Liver (tissue), 9 donors: Measurements from ENCODE around the gene ATXN1. TPM values are rescaled to one million over a fixed set of nuclear protein-coding genes. Genes with fewer than 3 reads are reported as not detected.

ENCODE experiments used
- DNase-seq: peaks from one replicate; pipeline ENCODE4 v3.0.0-alpha.2; 2017; ENCODE audit warnings: low spot score
- H3K27ac ChIP-seq, 2 donors: one replicate each; pipeline ENCODE4 v1.7.0; 2013; ENCODE audit warnings: inconsistent platforms in 2 of 2, low read length in 2 of 2, control low read depth in 1 of 2, low read depth in 1 of 2, mild to moderate bottlenecking in 1 of 2
- H3K27me3 ChIP-seq, 4 donors: one replicate each; pipeline versions ENCODE4 v1.6.1 to v1.7.0; 2013; ENCODE audit warnings: low read length in 3 of 4, inconsistent platforms in 1 of 4, mild to moderate bottlenecking in 1 of 4, moderate library complexity in 1 of 4; ENCODE audit not compliant: control insufficient read depth in 4 of 4, insufficient read depth in 4 of 4
- H3K36me3 ChIP-seq, 4 donors: one replicate each; pipeline versions ENCODE4 v1.6.1 to v1.7.0; 2013; ENCODE audit warnings: low read length in 3 of 4, mild to moderate bottlenecking in 3 of 4, low read depth in 1 of 4, moderate library complexity in 1 of 4; ENCODE audit not compliant: control insufficient read depth in 4 of 4, insufficient read depth in 3 of 4
- H3K4me1 ChIP-seq, 4 donors: one replicate each; pipeline versions ENCODE4 v1.6.1 to v1.7.0; 2013; ENCODE audit warnings: low read length in 3 of 4, mild to moderate bottlenecking in 3 of 4, moderate library complexity in 1 of 4; ENCODE audit not compliant: control insufficient read depth in 4 of 4, insufficient read depth in 4 of 4
- H3K4me3 ChIP-seq, 3 donors: one replicate each; pipeline versions ENCODE4 v1.6.1 to v1.7.0; 2013; ENCODE audit warnings: low read length in 3 of 3, control low read depth in 1 of 3, low read depth in 1 of 3, mild to moderate bottlenecking in 1 of 3
- H3K9ac ChIP-seq, 2 donors: one replicate each; pipeline ENCODE4 v1.7.0; 2013; ENCODE audit warnings: low read length in 2 of 2, mild to moderate bottlenecking in 2 of 2, moderate library complexity in 2 of 2, control low read depth in 1 of 2, low read depth in 1 of 2
- H3K9me3 ChIP-seq, 4 donors: one replicate each; pipeline versions ENCODE4 v1.6.1 to v1.7.0; 2013; ENCODE audit warnings: low read length in 3 of 4; ENCODE audit not compliant: control insufficient read depth in 4 of 4
- EGR1 ChIP-seq, 2 donors: IDR thresholded peaks; 2 replicates each; pipeline ENCODE4 v1.6.1; 2016 to 2018; ENCODE audit warnings: antibody characterized with exemption in 2 of 2, low read depth in 2 of 2
- FOXA1 ChIP-seq: IDR thresholded peaks from 2 replicates; pipeline ENCODE4 v1.6.1; 2016; ENCODE audit warnings: antibody characterized with exemption
- FOXA2 ChIP-seq: IDR thresholded peaks from 2 replicates; pipeline ENCODE4 v1.6.1; 2016; ENCODE audit warnings: antibody characterized with exemption
- HNF4A ChIP-seq, 2 donors: conservative IDR thresholded peaks; 2 replicates each; pipeline ENCODE4 v1.6.1; 2016; ENCODE audit warnings: antibody characterized with exemption in 2 of 2, mild to moderate bottlenecking in 2 of 2
- HNF4G ChIP-seq: IDR thresholded peaks from 2 replicates; pipeline ENCODE4 v1.6.1; 2016; ENCODE audit warnings: antibody characterized with exemption
- JUND ChIP-seq, 2 donors: IDR thresholded peaks; 2 replicates each; pipeline ENCODE4 v1.6.1; 2016; ENCODE audit warnings: antibody characterized with exemption in 2 of 2
- NR2F2 ChIP-seq: IDR thresholded peaks from 2 replicates; pipeline ENCODE4 v1.6.1; 2016; ENCODE audit warnings: antibody characterized with exemption
- RXRA ChIP-seq, 2 donors: IDR thresholded peaks; 2 replicates each; pipeline ENCODE4 v1.6.1; 2017 to 2018; ENCODE audit warnings: antibody characterized with exemption in 2 of 2, mild to moderate bottlenecking in 1 of 2
- SP1 ChIP-seq: IDR thresholded peaks from 2 replicates; pipeline ENCODE4 v1.6.1; 2018; ENCODE audit warnings: antibody characterized with exemption, mild to moderate bottlenecking
- TAF1 ChIP-seq: conservative IDR thresholded peaks from 2 replicates; pipeline ENCODE4 v1.6.1; 2016; ENCODE audit warnings: antibody characterized with exemption, mild to moderate bottlenecking
- WGBS: extraction: QIAGEN DNeasy Blood & Tissue Kit; methylation state at CpG from one replicate; pipeline ENCODE4 v1.1.7; 2013; 5-methylcytosine and 5-hydroxymethylcytosine counted together
- polyA plus RNA-seq, 2 donors: library from polyadenylated mRNA; stranded (reverse) in 1 of 2; unstranded in 1 of 2; fragments of 200-250 nt in 1 of 2; fragments of >200 nt in 1 of 2; fragmentation: Nextera tagmentation in 1 of 2; extraction: Ambion mirVana in 1 of 2; gene quantifications; one replicate each; pipeline versions ENCODE4 v1.2.1 to v1.2.3, GENCODE V29; 2013 to 2015
- total RNA-seq, 2 donors: library from RNA; depleted of rRNA; stranded (reverse); fragments of >200 nt; gene quantifications; one replicate each; pipeline ENCODE4 v1.2.3, GENCODE V29; 2014
- TF ChIP-seq, protein P1 (sequence below): fragments of 150-350 bp; IDR thresholded peaks from 2 replicates; pipeline ENCODE4 v1.5.1; 2017; ENCODE audit warnings: improper control_type of control experiment, low read depth, low read length; ENCODE audit not compliant: missing input control
- TF ChIP-seq, protein P2 (sequence below): IDR thresholded peaks from 2 replicates; pipeline ENCODE4 v1.6.1; 2016; ENCODE audit warnings: antibody characterized with exemption
- TF ChIP-seq, protein P3 (sequence below): IDR thresholded peaks from 2 replicates; pipeline ENCODE4 v1.6.1; 2016; ENCODE audit warnings: antibody characterized with exemption
- TF ChIP-seq, protein P4 (sequence below): IDR thresholded peaks from 2 replicates; pipeline ENCODE4 v1.6.1; 2016; ENCODE audit warnings: antibody characterized with exemption, mild to moderate bottlenecking
- donor health status: healthy.
- donor health status: healthy.
- donor health status: healthy.
- donor health status: healthy.
- donor health status: healthy.

Gene ATXN1
- total and polyA plus RNA-seq, 4 donors: 4.3 to 29.7 (median 8.2) TPM

DNA sequence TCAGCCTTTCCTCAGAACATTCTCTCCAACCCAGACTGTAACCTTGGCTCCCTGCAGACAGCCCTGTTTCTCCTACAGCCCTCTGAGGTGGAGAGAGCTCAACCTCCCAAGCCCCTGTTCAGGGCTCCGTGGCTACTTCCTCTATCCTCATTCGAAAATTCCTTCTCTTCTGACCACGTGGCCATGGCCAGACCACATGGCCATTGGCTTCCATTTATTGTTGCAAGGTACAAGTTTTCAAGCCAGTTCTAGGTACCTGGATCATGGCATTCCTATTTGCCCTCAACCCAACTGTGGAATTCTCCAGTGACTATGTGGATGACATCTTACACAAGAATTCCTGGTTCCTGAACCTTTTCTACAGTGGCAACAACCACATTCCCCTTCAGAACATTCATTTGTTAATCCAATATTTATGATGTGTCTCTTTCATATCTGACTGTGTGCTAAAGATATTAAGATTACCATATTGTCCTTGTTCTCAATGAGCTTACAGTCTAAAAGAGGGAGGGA is 361.0 kb downstream of the ATXN1 start (continued):
- TF ChIP-seq, protein P1, sequence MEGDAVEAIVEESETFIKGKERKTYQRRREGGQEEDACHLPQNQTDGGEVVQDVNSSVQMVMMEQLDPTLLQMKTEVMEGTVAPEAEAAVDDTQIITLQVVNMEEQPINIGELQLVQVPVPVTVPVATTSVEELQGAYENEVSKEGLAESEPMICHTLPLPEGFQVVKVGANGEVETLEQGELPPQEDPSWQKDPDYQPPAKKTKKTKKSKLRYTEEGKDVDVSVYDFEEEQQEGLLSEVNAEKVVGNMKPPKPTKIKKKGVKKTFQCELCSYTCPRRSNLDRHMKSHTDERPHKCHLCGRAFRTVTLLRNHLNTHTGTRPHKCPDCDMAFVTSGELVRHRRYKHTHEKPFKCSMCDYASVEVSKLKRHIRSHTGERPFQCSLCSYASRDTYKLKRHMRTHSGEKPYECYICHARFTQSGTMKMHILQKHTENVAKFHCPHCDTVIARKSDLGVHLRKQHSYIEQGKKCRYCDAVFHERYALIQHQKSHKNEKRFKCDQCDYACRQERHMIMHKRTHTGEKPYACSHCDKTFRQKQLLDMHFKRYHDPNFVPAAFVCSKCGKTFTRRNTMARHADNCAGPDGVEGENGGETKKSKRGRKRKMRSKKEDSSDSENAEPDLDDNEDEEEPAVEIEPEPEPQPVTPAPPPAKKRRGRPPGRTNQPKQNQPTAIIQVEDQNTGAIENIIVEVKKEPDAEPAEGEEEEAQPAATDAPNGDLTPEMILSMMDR: no peak
- TF ChIP-seq, protein P2, sequence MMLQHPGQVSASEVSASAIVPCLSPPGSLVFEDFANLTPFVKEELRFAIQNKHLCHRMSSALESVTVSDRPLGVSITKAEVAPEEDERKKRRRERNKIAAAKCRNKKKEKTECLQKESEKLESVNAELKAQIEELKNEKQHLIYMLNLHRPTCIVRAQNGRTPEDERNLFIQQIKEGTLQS: no peak
- TF ChIP-seq, protein P3, sequence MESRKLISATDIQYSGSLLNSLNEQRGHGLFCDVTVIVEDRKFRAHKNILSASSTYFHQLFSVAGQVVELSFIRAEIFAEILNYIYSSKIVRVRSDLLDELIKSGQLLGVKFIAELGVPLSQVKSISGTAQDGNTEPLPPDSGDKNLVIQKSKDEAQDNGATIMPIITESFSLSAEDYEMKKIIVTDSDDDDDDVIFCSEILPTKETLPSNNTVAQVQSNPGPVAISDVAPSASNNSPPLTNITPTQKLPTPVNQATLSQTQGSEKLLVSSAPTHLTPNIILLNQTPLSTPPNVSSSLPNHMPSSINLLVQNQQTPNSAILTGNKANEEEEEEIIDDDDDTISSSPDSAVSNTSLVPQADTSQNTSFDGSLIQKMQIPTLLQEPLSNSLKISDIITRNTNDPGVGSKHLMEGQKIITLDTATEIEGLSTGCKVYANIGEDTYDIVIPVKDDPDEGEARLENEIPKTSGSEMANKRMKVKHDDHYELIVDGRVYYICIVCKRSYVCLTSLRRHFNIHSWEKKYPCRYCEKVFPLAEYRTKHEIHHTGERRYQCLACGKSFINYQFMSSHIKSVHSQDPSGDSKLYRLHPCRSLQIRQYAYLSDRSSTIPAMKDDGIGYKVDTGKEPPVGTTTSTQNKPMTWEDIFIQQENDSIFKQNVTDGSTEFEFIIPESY: no peak
- TF ChIP-seq NR2F2: no peak

DNA sequence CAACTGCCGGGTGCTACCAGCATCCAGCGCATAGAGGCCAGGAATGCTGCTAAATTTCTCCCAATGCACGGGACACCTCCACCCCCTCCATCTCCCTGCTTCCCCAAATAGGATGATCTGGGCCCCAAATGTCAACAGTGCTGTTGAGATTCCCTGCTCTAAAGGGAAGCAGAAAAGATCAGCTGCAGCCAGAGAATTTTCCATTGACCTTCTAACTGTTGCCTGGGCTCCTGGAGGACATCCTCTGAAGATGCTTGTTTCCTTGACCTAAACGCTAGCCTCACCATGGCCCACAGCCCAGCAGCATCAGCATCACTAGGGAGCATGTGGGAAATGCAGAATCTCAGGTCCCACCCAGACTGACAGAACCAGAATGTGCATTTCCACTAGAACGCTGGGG is 361.6 kb downstream of the ATXN1 start:
- no peak for DNase-seq
- no peak overlapping the region for H3K4me3 ChIP-seq
- no peaks in the 10 kb centered on the region for H3K4me1 ChIP-seq
- H3K36me3 ChIP-seq: peaks cover 0 to 2% (median 0%) of the 10 kb centered on the region in 4 donors
- no peak for TF ChIP-seq TAF1
- no peak for TF ChIP-seq RXRA (IDR thresholded peaks at IDR 0.05)
- TF ChIP-seq, protein P1: no peak
- H3K27me3 ChIP-seq: no peaks in the 10 kb centered on the region
- WGBS: 93% methylated on average over 5 of the region's 5 CpGs
- H3K9me3 ChIP-seq: no peaks in the 10 kb centered on the region
- H3K9ac ChIP-seq: no peak overlapping the region
- H3K27ac ChIP-seq: no peak overlapping the region

DNA sequence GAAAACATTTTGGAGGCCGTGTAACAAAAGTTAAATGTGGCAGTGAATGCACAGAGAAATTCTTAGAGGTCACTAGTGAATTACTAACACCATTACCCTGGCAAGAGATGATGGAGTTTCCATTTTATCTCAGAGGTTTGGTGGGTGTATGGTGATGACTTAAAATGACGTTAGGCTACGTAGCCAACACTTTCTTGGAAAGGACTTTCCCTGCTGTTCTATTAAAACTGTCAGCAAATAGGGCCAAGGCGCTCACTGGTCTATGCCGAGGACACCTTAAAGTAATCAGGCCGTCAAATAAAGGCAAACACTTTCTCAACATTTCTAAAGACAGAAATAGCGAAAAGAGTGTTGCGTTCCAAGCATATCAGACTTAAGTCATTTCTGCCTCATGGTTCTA is 362.1 kb downstream of the ATXN1 start:
- Histone ChIP-seq H3K27ac (no peak overlapping the region), H3K9ac (no peak overlapping the region)
- DNase-seq: no peak
- TF ChIP-seq HNF4A (conservative IDR thresholded peaks at IDR 0.05) (no peak), EGR1 (IDR thresholded peaks at IDR 0.05; ENCODE audit: low read depth in 2 of 2) (no peak), HNF4G (no peak), FOXA2 (no peak), TAF1 (no peak), SP1 (no peak), FOXA1 (no peak), JUND (IDR thresholded peaks at IDR 0.05) (no peak)
- TF ChIP-seq, protein P3: no peak
- TF ChIP-seq, protein P1: no peak
- TF ChIP-seq, protein P4, sequence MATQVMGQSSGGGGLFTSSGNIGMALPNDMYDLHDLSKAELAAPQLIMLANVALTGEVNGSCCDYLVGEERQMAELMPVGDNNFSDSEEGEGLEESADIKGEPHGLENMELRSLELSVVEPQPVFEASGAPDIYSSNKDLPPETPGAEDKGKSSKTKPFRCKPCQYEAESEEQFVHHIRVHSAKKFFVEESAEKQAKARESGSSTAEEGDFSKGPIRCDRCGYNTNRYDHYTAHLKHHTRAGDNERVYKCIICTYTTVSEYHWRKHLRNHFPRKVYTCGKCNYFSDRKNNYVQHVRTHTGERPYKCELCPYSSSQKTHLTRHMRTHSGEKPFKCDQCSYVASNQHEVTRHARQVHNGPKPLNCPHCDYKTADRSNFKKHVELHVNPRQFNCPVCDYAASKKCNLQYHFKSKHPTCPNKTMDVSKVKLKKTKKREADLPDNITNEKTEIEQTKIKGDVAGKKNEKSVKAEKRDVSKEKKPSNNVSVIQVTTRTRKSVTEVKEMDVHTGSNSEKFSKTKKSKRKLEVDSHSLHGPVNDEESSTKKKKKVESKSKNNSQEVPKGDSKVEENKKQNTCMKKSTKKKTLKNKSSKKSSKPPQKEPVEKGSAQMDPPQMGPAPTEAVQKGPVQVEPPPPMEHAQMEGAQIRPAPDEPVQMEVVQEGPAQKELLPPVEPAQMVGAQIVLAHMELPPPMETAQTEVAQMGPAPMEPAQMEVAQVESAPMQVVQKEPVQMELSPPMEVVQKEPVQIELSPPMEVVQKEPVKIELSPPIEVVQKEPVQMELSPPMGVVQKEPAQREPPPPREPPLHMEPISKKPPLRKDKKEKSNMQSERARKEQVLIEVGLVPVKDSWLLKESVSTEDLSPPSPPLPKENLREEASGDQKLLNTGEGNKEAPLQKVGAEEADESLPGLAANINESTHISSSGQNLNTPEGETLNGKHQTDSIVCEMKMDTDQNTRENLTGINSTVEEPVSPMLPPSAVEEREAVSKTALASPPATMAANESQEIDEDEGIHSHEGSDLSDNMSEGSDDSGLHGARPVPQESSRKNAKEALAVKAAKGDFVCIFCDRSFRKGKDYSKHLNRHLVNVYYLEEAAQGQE: no peak
- TF ChIP-seq, protein P2: no peak

More for the DNA sequence above, 362.1 kb downstream of the ATXN1 start:
- Histone ChIP-seq H3K9me3 (no peaks in the 10 kb centered on the region), H3K4me1 (no peaks in the 10 kb centered on the region), H3K27me3 (no peaks in the 10 kb centered on the region), H3K36me3 (peaks cover 0 to 2% (median 0%) of the 10 kb centered on the region in 4 donors), H3K4me3 (no peak overlapping the region)
- 83% methylated on average over 8 of the region's 8 CpGs for WGBS
